Femur (tissue), 1 donor: ENCODE data around the gene PGGHG.
"Not testable (repeated sequence)": the region's sequence is repeated elsewhere in the genome, so short reads cannot be mapped to it uniquely, and the experiment has no call there.

Experiments used
- DNase-seq: peaks from one replicate; pipeline ENCODE4 v3.0.0-alpha.2; 2017

PGGHG gene

GRCh38 chr11:315516-315994 is 26.6 kb downstream of the PGGHG start:
- DNase-seq: peak; percentile 23

GRCh38 chr11:316031-316701 is 27.2 kb downstream of the PGGHG start:
- DNase-seq: peak; percentile 31

- peak; percentile 14 for DNase-seq
These were observed 28.0 kb downstream of the PGGHG start for GRCh38 chr11:316891-317301.

GRCh38 chr11:317668-318404 is 28.9 kb downstream of the PGGHG start:
- peak; percentile 17 for DNase-seq

- DNase-seq: not testable (repeated sequence)
These were observed 29.6 kb downstream of the PGGHG start for GRCh38 chr11:318405-319120.

GRCh38 chr11:319121-319887 is 30.4 kb downstream of the PGGHG start:
- DNase-seq: peak; percentile 37

- DNase-seq: peak; percentile 40
These were observed 31.0 kb downstream of the PGGHG start for GRCh38 chr11:319888-320273.

- DNase-seq: no peak
These were observed 35.2 kb downstream of the PGGHG start for GRCh38 chr11:324156-324555.

- peak; percentile 36 for DNase-seq
These were observed 35.9 kb downstream of the PGGHG start for GRCh38 chr11:324593-325517.

- no peak for DNase-seq
These were observed 37.1 kb downstream of the PGGHG start for GRCh38 chr11:325796-326591.

- no peak for DNase-seq
These were observed 37.6 kb downstream of the PGGHG start for GRCh38 chr11:326592-326841.

- peak; percentile 79 for DNase-seq
These were observed 38.1 kb downstream of the PGGHG start for GRCh38 chr11:326842-327580.

GRCh38 chr11:327581-327923 is 38.6 kb downstream of the PGGHG start:
- DNase-seq: no peak

- no peak for DNase-seq
These were observed 39.1 kb downstream of the PGGHG start for GRCh38 chr11:328012-328411.

GRCh38 chr11:328516-329100 is 39.7 kb downstream of the PGGHG start:
- DNase-seq: not testable (repeated sequence)

- no peak for DNase-seq
These were observed 40.9 kb downstream of the PGGHG start for GRCh38 chr11:329886-330253.

GRCh38 chr11:330307-330693 is 41.4 kb downstream of the PGGHG start:
- no peak for DNase-seq

- no peak for DNase-seq
These were observed 41.9 kb downstream of the PGGHG start for GRCh38 chr11:330694-331357.

GRCh38 chr11:331358-332060 is 42.6 kb downstream of the PGGHG start:
- DNase-seq: no peak
